Subcutaneous adipose tissue (tissue), 4 donors: ENCODE data around the gene ADRB2. TPM values are rescaled to one million over a fixed set of nuclear protein-coding genes. Genes with fewer than 3 reads are reported as not detected.

Source experiments
- CTCF ChIP-seq: fragments of 450-650 bp; IDR thresholded peaks from one replicate; pipeline ENCODE4 v1.5.1; 2016; ENCODE audit warnings: low read depth, mild to moderate bottlenecking, control low read depth, antibody characterized with exemption, moderate library complexity
- total RNA-seq, 4 donors: library from RNA; depleted of rRNA; stranded (reverse); fragments of >200 nt; gene quantifications; one replicate each; pipeline ENCODE4 v1.1.0, GENCODE V29; 2016

ADRB2 gene
- total RNA-seq, 4 donors from 2014 or later = 23.1 to 60.0 (median 38.9) TPM

GRCh38 chr5:148861088-148861487, 34.7 kb downstream of the ADRB2 start:
- no peak for TF ChIP-seq CTCF

GRCh38 chr5:148861696-148862095, 35.3 kb downstream of the ADRB2 start:
- no peak for TF ChIP-seq CTCF

- no peak for TF ChIP-seq CTCF
Observed at GRCh38 chr5:148864113-148864841, 37.9 kb downstream of the ADRB2 start.

- no peak for TF ChIP-seq CTCF
Observed at GRCh38 chr5:148866024-148866423, 39.6 kb downstream of the ADRB2 start.

DNA sequence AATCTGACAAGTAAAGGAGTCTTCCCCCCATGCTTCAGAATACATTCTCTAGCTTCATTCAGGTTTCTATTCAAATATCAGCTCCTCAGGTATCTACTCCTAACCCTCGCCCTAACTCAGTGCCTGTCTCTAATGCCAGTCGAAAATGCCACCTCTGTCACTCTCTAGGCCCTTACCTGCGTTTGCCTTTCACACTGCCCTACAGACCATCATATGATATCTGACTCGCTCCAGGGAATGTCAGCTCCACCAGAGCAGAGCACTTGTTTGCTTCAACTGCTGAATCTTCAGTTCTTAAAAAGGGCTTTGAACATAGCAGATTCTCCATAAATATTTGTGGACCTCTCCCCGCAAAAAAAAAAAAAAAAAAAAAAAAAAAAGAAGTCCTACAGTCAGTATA, 46.7 kb downstream of the ADRB2 start:
- TF ChIP-seq CTCF = no peak

DNA sequence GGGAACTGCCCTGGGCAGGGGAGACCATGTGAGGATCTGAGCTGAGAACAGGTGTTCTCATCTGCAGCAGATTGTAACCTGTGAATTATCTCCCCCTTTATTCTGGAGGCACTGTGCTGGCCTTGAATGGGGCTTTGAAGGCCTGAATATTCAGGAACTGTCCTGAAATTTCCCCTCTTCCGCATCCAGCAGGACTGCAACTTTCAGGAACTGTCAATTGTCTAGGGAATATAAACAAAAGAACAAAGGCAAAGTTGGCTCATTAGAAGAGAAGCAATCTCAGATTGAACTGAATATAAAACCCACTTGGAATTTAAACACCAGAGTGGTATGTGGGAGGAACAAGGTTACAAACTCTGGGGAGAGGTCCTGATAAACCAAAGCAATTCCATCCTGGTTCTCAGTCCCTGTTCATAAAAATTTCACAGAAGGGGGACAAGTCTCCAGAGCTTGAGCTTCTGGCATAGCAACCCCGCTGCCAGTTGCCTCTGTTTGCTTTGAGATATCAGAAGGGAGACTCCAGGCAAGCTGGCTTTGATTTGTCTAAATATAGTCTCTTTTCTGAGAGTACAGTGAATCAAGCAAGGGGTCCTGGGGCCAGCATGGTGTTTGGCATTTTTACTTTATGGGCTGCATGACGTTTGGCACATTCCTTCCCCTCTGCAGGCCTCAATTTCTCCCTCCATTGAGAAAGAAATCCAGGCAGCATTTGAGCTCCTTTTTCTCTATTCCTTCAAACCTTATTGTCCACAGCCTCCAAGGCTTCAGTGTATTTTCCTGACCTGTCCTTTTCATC, 47.5 kb downstream of the ADRB2 start:
- TF ChIP-seq CTCF = no peak

DNA sequence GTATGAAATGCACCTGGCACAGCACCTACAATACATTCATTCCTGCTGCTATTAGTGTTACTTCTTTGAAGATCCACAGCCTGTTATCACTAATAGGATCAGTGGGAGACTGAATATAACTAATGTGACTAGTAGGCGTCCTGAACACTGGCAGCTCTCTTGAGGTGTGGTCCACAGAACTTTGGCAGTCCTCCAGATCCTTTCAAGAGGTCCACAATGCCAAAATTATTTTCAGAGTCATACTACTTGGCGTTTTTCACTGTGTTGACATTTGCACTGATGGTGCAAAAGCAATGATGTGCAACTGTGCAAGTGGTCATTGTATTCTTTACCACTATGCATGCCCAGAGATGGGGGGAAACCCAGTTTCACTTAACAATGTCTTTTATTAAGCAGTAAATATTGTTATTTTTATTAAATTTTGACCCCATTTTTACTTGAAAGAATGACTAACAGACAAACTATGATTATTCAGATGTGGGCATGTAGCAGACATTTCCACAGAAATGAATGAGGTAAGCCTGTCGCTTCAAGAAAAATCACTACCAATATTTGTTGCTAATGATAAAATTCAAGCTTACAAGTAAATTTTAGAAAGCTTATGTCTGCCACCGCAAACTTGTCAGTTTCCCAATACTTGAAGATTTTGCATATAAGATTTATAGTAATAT, 48.9 kb downstream of the ADRB2 start:
- TF ChIP-seq CTCF = no peak
